ENCODE data around the gene ZNF784.

ZNF784 gene

DNA sequence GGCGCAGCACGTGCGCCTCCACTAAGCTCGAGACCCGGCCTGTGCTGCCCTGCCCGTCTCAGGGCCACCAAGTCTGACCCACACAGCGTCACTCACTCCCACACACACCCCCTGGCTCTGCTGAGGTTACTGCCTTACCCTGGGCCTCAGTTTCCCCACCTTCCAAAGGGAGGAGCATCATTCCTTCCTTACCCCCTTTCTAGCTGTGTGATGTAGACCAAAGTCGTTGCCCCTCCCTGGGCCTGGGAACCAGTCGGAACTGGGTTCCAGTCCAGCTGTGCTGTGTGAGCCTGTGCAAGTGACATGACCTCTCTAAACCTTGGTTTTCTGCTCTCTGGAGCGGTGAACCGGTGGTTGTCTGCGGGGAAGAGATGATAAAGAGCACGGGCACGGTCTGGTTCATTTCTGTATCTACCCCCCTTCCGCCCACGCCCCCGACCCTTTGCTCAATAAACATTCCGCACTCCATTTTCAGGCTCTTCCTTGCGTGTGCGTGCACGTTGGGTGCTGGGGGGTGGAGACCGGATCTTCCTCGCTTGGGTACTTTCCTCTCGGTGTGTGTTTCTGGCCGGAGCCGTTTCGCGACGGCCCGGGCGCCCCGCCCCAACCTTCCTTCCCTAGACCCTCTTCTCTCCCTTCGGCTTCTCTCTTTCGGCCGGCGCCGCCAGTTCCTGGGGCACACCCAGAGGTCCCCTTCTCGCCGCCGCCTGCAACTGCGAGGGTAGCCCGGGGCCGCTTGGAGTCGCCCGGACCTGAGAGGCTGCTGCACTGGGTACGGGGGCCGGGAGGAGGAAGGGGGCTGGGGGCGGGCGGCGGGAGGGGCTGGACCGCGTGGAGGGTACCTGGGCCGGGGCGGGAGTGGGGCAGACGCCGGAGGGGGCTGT is 18.9 kb upstream of the ZNF784 start, which contains the start of gene ZNF581:
TSS of gene ZNF581 (plus strand) at position 647 of the 884 bp plus-strand sequence. CDS start 923 bp downstream, outside the sequence.
- DNase-seq (ENCODE audit: low read depth) = peak; percentile 70

GRCh38 chr19:55642153-55643002 is 18.0 kb upstream of the ZNF784 start:
- DNase-seq (ENCODE audit: low read depth) = no peak

GRCh38 chr19:55641426-55642152 is 17.2 kb upstream of the ZNF784 start:
- DNase-seq (ENCODE audit: low read depth) = no peak

DNA sequence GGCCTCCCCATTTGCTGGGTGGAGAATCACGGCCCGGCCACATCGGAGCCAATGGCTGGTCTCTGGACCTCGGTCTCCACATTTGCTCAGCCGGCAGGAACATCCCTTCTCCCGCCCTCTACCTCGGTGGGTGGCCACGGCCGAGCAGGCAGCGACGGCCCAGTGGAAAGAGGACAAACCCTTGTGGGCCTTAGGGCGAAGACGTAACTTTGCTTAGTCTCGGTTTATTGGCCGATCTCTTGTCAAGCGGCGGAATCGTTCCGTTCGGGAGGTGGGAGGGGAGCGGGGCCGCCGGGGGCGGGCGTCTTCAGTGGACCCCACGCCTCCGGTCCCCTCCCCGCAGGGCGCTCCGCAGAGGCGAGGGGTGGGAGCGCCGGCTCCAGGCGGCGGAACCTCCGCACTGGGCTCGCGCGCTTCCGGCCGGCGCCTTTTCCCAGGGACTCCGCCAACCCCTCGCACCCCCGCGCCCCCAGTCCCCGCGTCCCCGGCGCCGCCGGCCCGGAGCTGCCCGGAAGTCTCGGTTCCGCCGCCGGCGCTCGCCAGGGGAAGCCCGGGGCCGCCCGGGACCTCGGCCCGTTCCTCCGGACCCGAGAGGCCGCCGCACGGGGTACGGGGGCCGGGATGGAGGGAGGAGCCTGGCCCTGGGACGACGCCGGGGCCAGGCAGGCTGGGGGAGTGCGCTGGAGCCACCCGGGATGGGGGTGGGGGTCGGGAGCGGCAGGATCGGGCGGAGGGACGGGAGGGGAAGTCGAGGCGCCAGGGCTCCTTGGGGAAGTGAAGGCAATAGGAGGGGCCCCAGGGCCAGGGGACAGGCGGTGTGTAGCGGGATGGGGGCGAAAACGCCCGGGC is 16.4 kb upstream of the ZNF784 start, which contains the start of gene ZNF580:
TSS of gene ZNF580 (plus strand) at position 426 of the 849 bp plus-strand sequence. CDS start 1,507 bp downstream, outside the sequence.
- peak; percentile 56 for DNase-seq (ENCODE audit: low read depth)

DNA sequence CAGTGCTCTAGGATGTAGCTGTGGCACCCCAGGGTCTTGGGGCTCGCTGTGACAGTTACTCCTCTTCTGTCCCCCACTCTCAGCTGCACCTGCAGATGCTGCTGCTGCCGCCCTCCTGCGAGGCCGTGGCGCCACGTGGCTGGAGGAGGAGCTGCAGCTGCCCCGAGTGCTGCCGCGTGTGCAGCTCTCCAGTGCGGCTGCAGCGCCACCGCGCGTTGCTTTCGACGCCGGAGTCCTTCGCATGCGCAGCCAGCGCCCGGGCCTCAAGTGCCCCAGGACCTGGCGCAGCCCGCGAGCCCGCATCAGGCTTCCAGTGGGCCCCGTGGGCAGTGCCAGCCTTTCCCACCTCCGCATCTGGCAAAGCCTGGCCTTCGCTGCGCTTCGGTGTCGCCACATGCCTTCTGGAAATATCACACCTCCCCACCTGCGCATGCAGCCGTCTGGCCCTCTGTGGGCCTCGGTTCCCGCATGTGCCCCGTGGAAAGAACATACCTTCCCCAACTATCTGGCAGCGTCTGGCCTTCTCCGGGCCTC is 15.7 kb upstream of the ZNF784 start:
- peak; percentile 52 for DNase-seq (ENCODE audit: low read depth)

- no peak for DNase-seq (ENCODE audit: low read depth)
These were observed 14.5 kb upstream of the ZNF784 start for GRCh38 chr19:55638864-55639359.

- DNase-seq (ENCODE audit: low read depth) = no peak
These were observed 13.2 kb upstream of the ZNF784 start for GRCh38 chr19:55637534-55637933.

- no peak for DNase-seq (ENCODE audit: low read depth)
These were observed 12.4 kb upstream of the ZNF784 start for GRCh38 chr19:55636723-55637122.

- no peak for DNase-seq (ENCODE audit: low read depth)
These were observed 11.6 kb upstream of the ZNF784 start for GRCh38 chr19:55635856-55636440.

GRCh38 chr19:55635334-55635717 is 11.0 kb upstream of the ZNF784 start:
- DNase-seq (ENCODE audit: low read depth) = no peak

- no peak for DNase-seq (ENCODE audit: low read depth)
These were observed 9.5 kb upstream of the ZNF784 start for GRCh38 chr19:55633861-55634260.

DNA sequence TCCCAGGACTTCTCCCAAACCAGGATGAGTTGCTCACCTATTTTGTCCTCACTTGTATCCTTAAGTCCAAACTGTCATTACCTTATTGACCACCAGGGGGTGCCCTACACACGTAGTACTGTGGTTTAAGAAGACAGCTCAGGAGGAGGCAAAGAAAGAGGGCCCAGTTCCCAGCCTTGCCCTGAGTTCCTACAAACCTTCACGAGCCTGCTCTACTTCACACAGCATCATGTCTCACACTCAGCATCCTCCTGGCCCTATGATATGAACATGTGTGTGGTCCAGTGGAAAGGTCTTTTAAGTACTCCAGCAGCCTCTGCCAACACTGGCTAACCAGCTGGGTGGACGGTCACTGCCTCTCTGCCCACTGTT is 8.1 kb upstream of the ZNF784 start:
- peak; percentile 50 for DNase-seq (ENCODE audit: low read depth)

DNA sequence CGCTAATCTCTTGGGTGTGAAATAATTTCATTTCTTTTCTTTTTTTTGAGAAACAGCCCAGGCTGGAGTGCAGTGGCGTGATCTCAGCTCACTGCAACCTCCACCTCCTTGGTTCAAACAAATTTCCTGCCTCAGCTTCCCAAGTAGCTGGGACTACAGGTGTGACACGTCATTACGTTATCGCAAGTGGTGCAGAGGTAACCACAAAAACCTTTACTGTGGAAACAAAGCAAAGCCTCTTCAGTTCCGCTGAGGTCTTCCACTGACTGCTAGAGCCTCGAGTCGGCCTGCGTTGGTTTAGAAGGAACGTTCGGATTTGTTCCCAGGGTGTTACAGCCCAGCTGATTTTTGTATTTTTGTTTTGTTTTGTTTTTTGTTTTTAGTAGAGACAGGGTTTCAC is 2.0 kb upstream of the ZNF784 start:
- DNase-seq (ENCODE audit: low read depth) = no peak

DNA sequence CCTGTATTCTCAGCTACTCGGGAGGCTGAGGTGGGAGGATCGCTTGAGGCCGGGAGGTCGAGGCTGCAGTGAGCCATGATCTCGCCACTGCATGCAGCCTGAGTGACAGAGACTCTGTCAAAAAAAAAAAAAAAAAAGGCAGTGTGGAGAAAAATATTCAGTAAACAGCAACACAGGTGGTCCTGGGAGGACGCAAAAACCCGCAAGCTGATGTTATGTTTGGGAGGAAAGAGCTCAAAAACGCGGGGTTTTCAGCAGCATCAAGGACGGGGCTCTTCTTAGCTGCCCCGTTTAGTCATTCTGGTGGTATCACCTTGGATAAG is 599 bp upstream of the ZNF784 start:
- DNase-seq (ENCODE audit: low read depth) = no peak

GRCh38 chr19:55623561-55623960 is 805 bp downstream of the ZNF784 start:
- no peak for DNase-seq (ENCODE audit: low read depth)

- DNase-seq (ENCODE audit: low read depth) = no peak
These were observed 1.2 kb downstream of the ZNF784 start for GRCh38 chr19:55623130-55623529.

DNA sequence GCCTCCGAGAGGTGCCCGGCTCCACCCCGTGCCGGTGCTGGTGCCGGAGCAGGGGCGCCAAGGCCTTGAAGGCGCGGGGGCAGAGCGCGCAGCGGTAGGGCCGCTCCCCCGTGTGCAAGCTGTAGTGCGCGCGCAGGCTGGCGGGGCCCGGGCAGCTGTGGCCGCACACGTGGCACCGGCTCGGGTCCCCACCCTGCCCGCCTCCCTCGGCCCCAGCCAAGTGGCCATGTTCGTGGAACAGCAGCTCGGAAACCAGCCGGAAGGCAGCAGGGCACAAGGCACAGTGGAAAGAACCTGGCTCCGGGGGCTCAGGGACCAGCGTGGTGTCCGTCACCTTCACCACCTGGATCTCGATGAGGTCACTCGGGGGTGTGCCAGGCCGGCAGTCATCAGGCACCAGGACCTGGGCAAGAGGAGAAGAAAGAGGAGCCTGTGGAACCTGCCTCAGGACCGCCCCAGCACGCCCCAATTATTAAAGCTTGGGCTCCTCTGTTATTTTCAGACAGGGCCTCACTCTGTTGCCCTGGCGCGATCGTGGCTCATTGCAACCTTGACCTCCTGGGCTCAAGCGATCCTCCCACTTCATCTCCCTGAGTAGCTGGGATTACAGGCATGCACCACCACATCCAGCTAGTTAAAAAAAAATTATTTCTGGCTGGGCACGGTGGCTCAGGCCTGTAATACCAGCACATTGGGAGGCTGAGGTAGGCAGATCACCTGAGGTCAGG is 2.0 kb downstream of the ZNF784 start:
- no peak for DNase-seq (ENCODE audit: low read depth)

DNA sequence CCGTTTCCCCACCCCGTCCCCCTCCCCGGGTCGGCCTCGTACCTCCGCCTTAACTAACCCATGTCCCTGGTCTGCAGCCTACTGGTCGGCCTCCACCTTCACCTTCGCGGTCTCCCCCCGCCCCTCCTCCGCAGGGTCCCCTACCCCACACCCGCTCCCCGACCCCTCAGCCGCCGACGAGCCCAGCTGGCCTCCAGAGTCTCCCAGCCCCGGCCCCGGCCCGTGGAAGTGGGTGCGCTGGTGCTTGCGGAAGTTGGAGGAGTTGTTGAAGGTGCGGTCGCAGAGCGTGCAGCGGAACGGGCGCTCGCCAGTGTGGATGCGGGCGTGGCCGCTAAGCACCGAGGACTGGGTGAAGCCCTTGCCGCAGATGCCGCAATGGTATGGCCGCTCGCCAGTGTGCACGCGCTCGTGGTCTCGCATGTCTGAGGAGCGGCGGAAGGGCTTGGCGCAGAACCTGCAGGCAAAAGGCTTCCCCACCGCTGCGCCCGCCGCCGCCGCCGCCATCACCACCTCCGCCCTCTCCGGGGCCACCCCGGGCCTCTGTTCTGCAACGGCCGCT is 2.6 kb downstream of the ZNF784 start:
- DNase-seq (ENCODE audit: low read depth) = no peak

- DNase-seq (ENCODE audit: low read depth) = no peak
These were observed 3.1 kb downstream of the ZNF784 start for GRCh38 chr19:55621205-55621672.

Measured in stimulated activated CD8-positive, alpha-beta memory T cell treated with anti-CD3 and anti-CD28 coated beads, Interleukin-12 subunit alpha, Interleukin-12 subunit beta, amount 100 ng/mL, for 4 hours (primary cell).